SK-N-SH (cell line): ENCODE results near the gene CHD5. TPM values are rescaled to one million over a fixed set of nuclear protein-coding genes. Genes with fewer than 3 reads are reported as not detected.

Experiments used
- CTCF ChIA-PET: fragments of 300-600, 350-600 bp; formaldehyde crosslinking; extraction: SDS; loops from one replicate; lab custom pipeline; 2021; lab: Yijun Ruan, JAX
- POLR2A ChIA-PET: fragments of 350-600 bp; sonication (Branson Sonifier 250); formaldehyde crosslinking; extraction: SDS; loops from one replicate; lab custom pipeline; 2020; ENCODE audit warnings: antibody characterized with exemption, inconsistent platforms; lab: Yijun Ruan, JAX
- DNase-seq: peaks from one replicate; pipeline ENCODE4 v3.0.0; 2012
- H2AFZ ChIP-seq: fragments of 200-600 bp; sonication (generic); 2 replicates; pipeline ENCODE4 v1.8.1; 2016; ENCODE audit warnings: antibody characterized with exemption, mild to moderate bottlenecking, low read depth
- H3F3A ChIP-seq: fragments of 200-600 bp; sonication (generic); replicated peaks from 2 replicates; pipeline ENCODE3; 2016; ENCODE audit warnings: antibody characterized with exemption, mild to moderate bottlenecking; ENCODE audit not compliant: insufficient read depth
- H3K27ac ChIP-seq, 2 experiments: fragments of 200-500 bp in 1 of 2; fragments of 200-600 bp in 1 of 2; sonication (Bioruptor generic) in 1 of 2; sonication (generic), shearing (Covaris generic) in 1 of 2; 2 replicates each; pipeline versions ENCODE4 v1.5.1 to v1.6.1; 2014 to 2016; ENCODE audit warnings: low read depth in 2 of 2, inconsistent platforms in 1 of 2, low read length in 1 of 2, mild to moderate bottlenecking in 1 of 2, mixed read lengths in 1 of 2
- H3K27me3 ChIP-seq: fragments of 200-600 bp; sonication (generic), shearing (Covaris generic); 2 replicates; pipeline ENCODE4 v1.6.1; 2016; ENCODE audit warnings: mixed run types; ENCODE audit not compliant: insufficient read depth
- H3K36me3 ChIP-seq, 2 experiments: fragments of 200-500 bp in 1 of 2; fragments of 200-600 bp in 1 of 2; sonication (Bioruptor generic) in 1 of 2; sonication (generic) in 1 of 2; replicated peaks in 1 of 2; 2 replicates each; pipeline versions ENCODE3 to v1.5.1; 2014 to 2016; ENCODE audit warnings: low read length in 1 of 2, mild to moderate bottlenecking in 1 of 2; ENCODE audit not compliant: insufficient read depth in 2 of 2, control insufficient read depth in 1 of 2
- H3K4me1 ChIP-seq, 2 experiments: fragments of 200-500 bp in 1 of 2; fragments of 200-600 bp in 1 of 2; sonication (Bioruptor generic) in 1 of 2; sonication (generic), shearing (Covaris generic) in 1 of 2; 2 replicates each; pipeline versions ENCODE4 v1.5.1 to v1.6.1; 2014 to 2016; ENCODE audit warnings: low read depth in 1 of 2, low read length in 1 of 2, mixed run types in 1 of 2; ENCODE audit not compliant: insufficient read depth in 2 of 2, control insufficient read depth in 1 of 2
- H3K4me2 ChIP-seq: fragments of 200-600 bp; sonication (generic), shearing (Covaris generic); 2 replicates; pipeline ENCODE4 v1.6.1; 2017; ENCODE audit warnings: mixed run types
- H3K4me3 ChIP-seq, 2 experiments: fragments of 200-500 bp in 1 of 2; fragments of 200-600 bp in 1 of 2; sonication (Bioruptor generic) in 1 of 2; sonication (generic), shearing (Covaris generic) in 1 of 2; 2 replicates each; pipeline versions ENCODE4 v1.5.1 to v1.8.1; 2014 to 2016; ENCODE audit warnings: low read depth in 2 of 2, inconsistent platforms in 1 of 2, low read length in 1 of 2, mild to moderate bottlenecking in 1 of 2, mixed read lengths in 1 of 2, moderate library complexity in 1 of 2
- H3K79me2 ChIP-seq: fragments of 200-600 bp; sonication (generic); 2 replicates; pipeline ENCODE4 v1.8.1; 2017; ENCODE audit warnings: mild to moderate bottlenecking; ENCODE audit not compliant: insufficient read depth
- H3K9ac ChIP-seq: fragments of 200-600 bp; sonication (generic); 2 replicates; pipeline ENCODE4 v1.6.1; 2017; ENCODE audit warnings: mixed run types
- H3K9me2 ChIP-seq: fragments of 200-600 bp; sonication (generic); 2 replicates; pipeline ENCODE4 v1.6.1; 2017; ENCODE audit warnings: mixed run types
- H3K9me3 ChIP-seq: fragments of 200-600 bp; sonication (generic); 2 replicates; pipeline ENCODE4 v1.6.1; 2017; ENCODE audit warnings: mixed run types, mild to moderate bottlenecking, moderate library complexity
- H4K20me1 ChIP-seq: fragments of 200-600 bp; sonication (generic); 2 replicates; pipeline ENCODE4 v1.6.1; 2017; ENCODE audit warnings: mild to moderate bottlenecking, mixed run types; ENCODE audit not compliant: insufficient read depth
- CHD2 ChIP-seq: fragments of 150-350 bp; IDR thresholded peaks from 2 replicates; pipeline ENCODE4 v1.6.1; 2018; ENCODE audit warnings: low read length; ENCODE audit not compliant: partially characterized antibody
- ELF1 ChIP-seq: IDR thresholded peaks from 2 replicates; pipeline ENCODE4 v1.4.0; 2012
- EP300 ChIP-seq, 2 experiments: IDR thresholded peaks; 2 replicates each; pipeline versions ENCODE4 v1.4.0 to v1.6.1; 2012; ENCODE audit warnings: borderline replicate concordance in 1 of 2, low read depth in 1 of 2, low read length in 1 of 2
- EZH2phosphoT487 ChIP-seq: fragments of 200-600 bp; sonication (generic); IDR thresholded peaks from 2 replicates; pipeline ENCODE4 v1.6.1; 2017; ENCODE audit warnings: low read depth, mixed run types, mild to moderate bottlenecking, antibody characterized with exemption, moderate library complexity, borderline replicate concordance
- FOXJ3 ChIP-seq: sonication (generic); formaldehyde crosslinking; IDR thresholded peaks from 2 replicates; pipeline ENCODE4 v1.5.1; 2020; ENCODE audit warnings: mild to moderate bottlenecking, missing genetic modification reagents
- GATA2 ChIP-seq: sonication (generic); formaldehyde crosslinking; IDR thresholded peaks from 2 replicates; pipeline ENCODE4 v1.5.0; 2020; ENCODE audit warnings: mild to moderate bottlenecking, missing genetic modification reagents
- JUND ChIP-seq: IDR thresholded peaks from 2 replicates; pipeline ENCODE4 v1.4.0; 2012
- MXI1 ChIP-seq: IDR thresholded peaks from 2 replicates; pipeline ENCODE4 v1.6.1; 2012; ENCODE audit warnings: mild to moderate bottlenecking, low read depth, low read length, improper control_type of control experiment
- NFIC ChIP-seq: IDR thresholded peaks from 2 replicates; pipeline ENCODE4 v1.4.0; 2012; ENCODE audit warnings: borderline replicate concordance
- NRF1 ChIP-seq: IDR thresholded peaks from 2 replicates; pipeline ENCODE4 v1.6.1; 2012; ENCODE audit warnings: low read depth, mild to moderate bottlenecking, low read length
- PBX3 ChIP-seq: IDR thresholded peaks from 2 replicates; pipeline ENCODE4; 2012
- RFX5 ChIP-seq: IDR thresholded peaks from 2 replicates; pipeline ENCODE4 v1.6.1; 2012; ENCODE audit warnings: mild to moderate bottlenecking, improper control_type of control experiment, low read length
- RXRA ChIP-seq: IDR thresholded peaks from 2 replicates; pipeline ENCODE4 v1.4.0; 2012; ENCODE audit warnings: low read depth, mild to moderate bottlenecking, borderline replicate concordance
- SMC3 ChIP-seq: IDR thresholded peaks from 2 replicates; pipeline ENCODE4 v1.6.1; 2012; ENCODE audit warnings: low read depth, low read length, improper control_type of control experiment
- TAF1 ChIP-seq: IDR thresholded peaks from 2 replicates; pipeline ENCODE4 v1.6.1; 2012; ENCODE audit warnings: low read depth, mild to moderate bottlenecking, low read length, moderate library complexity, borderline replicate concordance
- TEAD4 ChIP-seq: IDR thresholded peaks from 2 replicates; pipeline ENCODE4 v1.4.0; 2012; ENCODE audit warnings: mild to moderate bottlenecking, borderline replicate concordance; ENCODE audit not compliant: insufficient read depth
- YY1 ChIP-seq: IDR thresholded peaks from 2 replicates; pipeline ENCODE4 v1.4.0; 2012; ENCODE audit warnings: low read depth, mild to moderate bottlenecking
- WGBS: methylation state at CpG from one replicate; pipeline ENCODE4 v1.1.6; 2017; ENCODE audit warnings: low lambda C conversion rate; 5-methylcytosine and 5-hydroxymethylcytosine counted together
- polyA plus RNA-seq, 3 experiments: library from polyadenylated mRNA; depleted of rRNA; stranded (reverse); fragments of >200 nt; gene quantifications; 2 replicates each; pipeline ENCODE4 v1.2.3, GENCODE V29; 2012

The CHD5 gene
- polyA plus RNA-seq, 1 of the 3 experiments (the other 2 are of a cell fraction), result 0.26 TPM

GRCh38 chr1:6124341-6124740, 55.8 kb downstream of the CHD5 start:
- Histone ChIP-seq H3K9me3 (no peaks in the 10 kb centered on the region), H3K79me2 (no peaks in the 10 kb centered on the region), H3K9ac (no peak overlapping the region), H3K4me3 (no peak overlapping the region), H3K9me2 (no peaks in the 10 kb centered on the region), H3K27ac (no peak overlapping the region), H3K4me2 (no peak overlapping the region), H3K4me1 (no peaks in the 10 kb centered on the region), H2AFZ (no peak overlapping the region), H4K20me1 (no peaks in the 10 kb centered on the region), H3K27me3 (no peaks in the 10 kb centered on the region), H3F3A (no peaks in the 10 kb centered on the region), H3K36me3 (no peaks in the 10 kb centered on the region)
- 83% methylated on average over 5 of the region's 12 CpGs for WGBS
- ChIA-PET CTCF (no interaction called here), POLR2A (no interaction called here)
- TF ChIP-seq NFIC (no peak), JUND (no peak), TEAD4 (no peak), TAF1 (no peak), EP300 (IDR thresholded peaks at IDR 0.05; ENCODE audit: borderline replicate concordance in 1 of 2, low read depth in 1 of 2, low read length in 1 of 2) (no peak), YY1 (no peak), FOXJ3 (no peak), EZH2phosphoT487 (no peak)
- no peak for DNase-seq

GRCh38 chr1:6123816-6124215, 56.3 kb downstream of the CHD5 start:
- H3K79me2 ChIP-seq, result no peaks in the 10 kb centered on the region
- H2AFZ ChIP-seq, result no peak overlapping the region
- CTCF ChIA-PET, result no interaction called here
- no peaks in the 10 kb centered on the region for H3K9me3 ChIP-seq
- H3K36me3 ChIP-seq, result no peaks in the 10 kb centered on the region
- no peaks in the 10 kb centered on the region for H4K20me1 ChIP-seq
- H3K4me1 ChIP-seq, result no peaks in the 10 kb centered on the region
- H3K27me3 ChIP-seq, result no peaks in the 10 kb centered on the region
- WGBS, result 56% methylated on average over 5 of the region's 10 CpGs
- POLR2A ChIA-PET, result no interaction called here
- H3K4me3 ChIP-seq, result no peak overlapping the region
- H3F3A ChIP-seq, result no peaks in the 10 kb centered on the region
- no peak for TF ChIP-seq MXI1
- no peak for TF ChIP-seq NFIC
- TF ChIP-seq ELF1, result no peak
- no peak for TF ChIP-seq TAF1
- TF ChIP-seq CHD2, result no peak
- TF ChIP-seq NRF1, result no peak
- no peak for TF ChIP-seq TEAD4
- TF ChIP-seq SMC3, result no peak
- no peak for TF ChIP-seq RFX5
- TF ChIP-seq GATA2 (CRISPR knock-in tag), result no peak
- no peak for TF ChIP-seq PBX3
- no peak for TF ChIP-seq RXRA
- TF ChIP-seq, all 33 proteins: peak for 0
- Histone ChIP-seq H3K4me2 (no peak overlapping the region), H3K9me2 (no peaks in the 10 kb centered on the region), H3K9ac (no peak overlapping the region), H3K27ac (no peak overlapping the region)
- DNase-seq, result no peak
